ENCODE results near the gene PPFIA4.

GRCh38 chr1:203097001-203097400 lies 70.7 kb downstream of the PPFIA4 start:
- TF ChIP-seq CTCF (IDR thresholded peaks at IDR 0.05) (no peak), POLR2A (IDR thresholded peaks at IDR 0.05) (no peak)
